NCI-H1092 (cell line): ENCODE results near the gene C2orf72.

Source experiments
- DNase-seq: peaks from one replicate; lab custom pipeline; 2025; lab: John Stamatoyannopoulos, UW

C2orf72 gene

GRCh38 chr2:231069379-231070054 is 32.2 kb downstream of the C2orf72 start:
- no peak for DNase-seq

GRCh38 chr2:231084565-231084964 is 47.2 kb downstream of the C2orf72 start:
- DNase-seq = no peak

DNA sequence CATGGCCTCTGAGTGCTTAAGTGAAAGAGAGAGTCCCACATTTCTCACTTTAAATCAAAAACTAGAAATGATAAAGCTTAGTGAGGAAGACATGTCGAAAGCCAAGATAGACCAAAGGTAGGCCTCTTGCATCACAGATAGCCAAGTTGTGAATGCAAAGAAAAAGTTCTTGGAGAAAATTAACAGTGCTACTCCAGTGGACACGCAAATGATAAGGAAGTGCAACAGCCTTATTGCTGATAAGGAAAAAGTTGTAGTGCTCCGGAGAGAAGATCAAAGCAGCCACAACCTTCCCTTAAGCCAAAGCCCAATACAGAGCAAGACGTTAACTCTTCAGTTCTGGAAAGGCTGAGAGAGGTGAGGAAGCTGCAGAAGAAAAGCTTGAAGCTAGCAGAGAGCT is 51.4 kb downstream of the C2orf72 start:
- no peak for DNase-seq

DNA sequence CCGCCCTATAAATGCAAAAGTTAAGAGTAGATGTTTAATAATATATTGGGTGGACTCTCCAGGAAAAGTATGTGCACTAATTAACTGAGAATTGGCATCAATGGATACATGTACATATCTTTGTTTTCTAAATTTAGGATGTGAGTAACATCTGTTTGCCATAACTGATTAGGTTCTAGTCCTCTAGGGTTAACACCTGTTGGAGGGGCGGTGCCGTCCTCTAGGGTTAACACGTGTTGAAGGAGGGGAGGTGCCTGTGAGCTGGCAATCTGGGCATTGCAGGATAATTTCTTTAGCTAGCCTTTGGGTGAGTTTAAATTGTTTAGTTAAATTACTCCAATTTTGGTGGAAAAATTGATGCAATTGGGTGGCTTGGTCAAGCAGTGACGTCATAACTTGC is 56.6 kb downstream of the C2orf72 start:
- no peak for DNase-seq

GRCh38 chr2:231094736-231095346 is 57.5 kb downstream of the C2orf72 start:
- no peak for DNase-seq
